Upper lobe of right lung (tissue), 1 donor: ENCODE measurements around the gene VAMP3. TPM values are rescaled to one million over a fixed set of nuclear protein-coding genes. Genes with fewer than 3 reads are reported as not detected.
A peak's percentile ranks its signal among the peaks of the same experiment; 100 is the strongest.

ENCODE experiments used
- ATAC-seq: fragments of 200-7000 bp; cut with Tn5 transposase; one replicate; pipeline ENCODE4 v1.9.1; 2020; ENCODE audit warnings: mild to moderate bottlenecking, moderate library complexity
- DNase-seq: peaks from one replicate; pipeline ENCODE4 v3.0.0-alpha.2; 2020
- H3K27ac ChIP-seq: fragments of 200-600 bp; one replicate; pipeline ENCODE4 v1.8.0; 2022
- H3K27me3 ChIP-seq: fragments of 200-600 bp; one replicate; pipeline ENCODE4 v1.8.0; 2022; ENCODE audit warnings: mild to moderate bottlenecking
- H3K36me3 ChIP-seq: fragments of 200-600 bp; one replicate; pipeline ENCODE4 v1.8.0; 2022
- H3K4me1 ChIP-seq: fragments of 200-600 bp; one replicate; pipeline ENCODE4 v1.8.0; 2022
- H3K4me3 ChIP-seq: fragments of 200-600 bp; one replicate; pipeline ENCODE4 v1.8.0; 2022; ENCODE audit warnings: mild to moderate bottlenecking
- H3K9me3 ChIP-seq: fragments of 200-600 bp; one replicate; pipeline ENCODE4 v1.8.0; 2022
- CTCF ChIP-seq: fragments of 200-600 bp; IDR thresholded peaks from one replicate; pipeline ENCODE4 v1.8.0; 2022; ENCODE audit warnings: antibody characterized with exemption
- intact Hi-C: fragments of 100-400 bp; cut with DNase I; formaldehyde crosslinking; loops from one replicate; pipeline ENCODE4 v1.11.0; 2022
- total RNA-seq: library from RNA; stranded (reverse); fragmentation: NEBNext Ultra II Directional; extraction: Animal tissue kit (Norgen Biotek cat#: 25700); gene quantifications from one replicate; pipeline ENCODE4 v1.2.1, GENCODE V29; 2021
- donor health status: DM: no; HTN: yes; CAD: no; lungs with severe emphysema.

VAMP3 gene
- total RNA-seq, 1 donor from 2014 or later, result 129 TPM

GRCh38 chr1:7745783-7746182, 25.3 kb upstream of the VAMP3 start:
- no peaks in the 10 kb centered on the region for H3K36me3 ChIP-seq
- H3K27me3 ChIP-seq, result no peaks in the 10 kb centered on the region
- peak; percentile 87 for ATAC-seq
- TF ChIP-seq CTCF, result no peak
- H3K4me1 ChIP-seq, result no peaks in the 10 kb centered on the region
- no peaks in the 10 kb centered on the region for H3K9me3 ChIP-seq
- H3K4me3 ChIP-seq, result no peak overlapping the region
- intact Hi-C loops, result no loop called here
- H3K27ac ChIP-seq, result peak overlapping the region; percentile 33
- DNase-seq, result no peak

DNA sequence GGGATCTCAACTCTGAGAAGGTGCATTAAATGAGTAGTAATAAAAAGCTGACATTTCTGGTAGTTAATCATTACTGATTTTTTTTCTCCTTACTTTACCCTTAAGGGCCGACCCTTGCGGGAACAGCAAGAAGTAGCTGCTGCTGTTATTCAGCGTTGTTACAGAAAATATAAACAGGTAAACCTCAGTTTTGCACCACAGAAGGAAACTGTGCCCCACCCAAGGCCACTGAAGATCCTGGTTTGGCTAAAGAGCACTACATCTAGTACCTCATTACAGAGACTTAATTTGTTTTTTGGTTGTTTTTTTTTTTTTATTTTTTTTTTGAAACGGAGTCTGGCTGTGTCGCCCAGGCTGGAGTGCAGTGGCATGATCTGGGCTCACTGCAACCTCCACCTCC, 23.5 kb upstream of the VAMP3 start:
- Histone ChIP-seq H3K27ac (no peak overlapping the region), H3K4me1 (peaks cover 5% of the 10 kb centered on the region), H3K27me3 (no peaks in the 10 kb centered on the region), H3K4me3 (no peak overlapping the region), H3K36me3 (no peaks in the 10 kb centered on the region), H3K9me3 (no peaks in the 10 kb centered on the region)
- no peak for TF ChIP-seq CTCF
- ATAC-seq (no peak), DNase-seq (no peak)
- intact Hi-C loops, result no loop called here

DNA sequence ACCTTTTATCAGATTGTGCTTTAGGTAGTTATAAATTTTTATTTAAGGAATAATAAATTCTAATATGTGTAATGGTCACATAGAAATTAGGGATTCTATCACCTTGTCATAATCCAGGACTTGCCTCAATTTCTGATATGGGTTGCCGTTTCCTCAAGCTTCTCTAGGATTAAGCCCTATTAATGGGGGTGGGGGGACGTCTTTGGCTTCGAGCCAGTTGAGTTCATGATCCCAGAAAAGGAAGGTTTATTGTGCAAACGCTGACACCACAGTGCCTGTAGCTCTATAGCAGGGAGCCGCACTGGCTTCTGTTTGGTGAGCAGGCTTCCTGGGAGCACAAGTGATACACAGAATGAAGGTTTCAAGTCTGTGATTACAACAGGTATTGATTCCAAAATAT, 22.0 kb upstream of the VAMP3 start:
- Histone ChIP-seq H3K36me3 (no peaks in the 10 kb centered on the region), H3K27me3 (no peaks in the 10 kb centered on the region), H3K4me1 (peaks cover 16% of the 10 kb centered on the region), H3K27ac (no peak overlapping the region), H3K9me3 (no peaks in the 10 kb centered on the region), H3K4me3 (no peak overlapping the region)
- DNase-seq (no peak), ATAC-seq (no peak)
- intact Hi-C loops, result no loop called here
- no peak for TF ChIP-seq CTCF

DNA sequence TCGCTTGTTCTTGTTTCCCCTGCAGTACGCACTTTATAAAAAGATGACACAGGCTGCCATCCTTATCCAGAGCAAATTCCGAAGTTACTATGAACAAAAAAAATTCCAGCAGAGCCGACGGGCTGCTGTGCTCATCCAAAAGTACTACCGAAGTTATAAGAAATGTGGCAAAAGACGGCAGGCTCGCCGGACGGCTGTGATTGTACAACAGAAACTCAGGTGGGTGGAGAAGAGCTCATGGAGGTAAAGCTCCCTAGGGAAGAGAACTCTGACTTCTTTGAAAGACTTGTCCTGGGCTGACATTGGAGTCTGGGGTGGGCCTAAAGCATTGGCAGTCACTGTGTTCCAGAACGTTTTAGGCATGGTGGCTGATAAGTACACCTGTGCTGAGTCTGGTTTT, 19.9 kb upstream of the VAMP3 start:
- Histone ChIP-seq H3K36me3 (no peaks in the 10 kb centered on the region), H3K27ac (no peak overlapping the region), H3K4me1 (peaks cover 16% of the 10 kb centered on the region), H3K27me3 (no peaks in the 10 kb centered on the region), H3K4me3 (no peak overlapping the region), H3K9me3 (no peaks in the 10 kb centered on the region)
- ATAC-seq (no peak), DNase-seq (no peak)
- intact Hi-C loops, result loop anchor here (5.0 kb wide), 1 partner anchor 84 kb away; no protein-coding TSS in a partner anchor
- no peak for TF ChIP-seq CTCF

DNA sequence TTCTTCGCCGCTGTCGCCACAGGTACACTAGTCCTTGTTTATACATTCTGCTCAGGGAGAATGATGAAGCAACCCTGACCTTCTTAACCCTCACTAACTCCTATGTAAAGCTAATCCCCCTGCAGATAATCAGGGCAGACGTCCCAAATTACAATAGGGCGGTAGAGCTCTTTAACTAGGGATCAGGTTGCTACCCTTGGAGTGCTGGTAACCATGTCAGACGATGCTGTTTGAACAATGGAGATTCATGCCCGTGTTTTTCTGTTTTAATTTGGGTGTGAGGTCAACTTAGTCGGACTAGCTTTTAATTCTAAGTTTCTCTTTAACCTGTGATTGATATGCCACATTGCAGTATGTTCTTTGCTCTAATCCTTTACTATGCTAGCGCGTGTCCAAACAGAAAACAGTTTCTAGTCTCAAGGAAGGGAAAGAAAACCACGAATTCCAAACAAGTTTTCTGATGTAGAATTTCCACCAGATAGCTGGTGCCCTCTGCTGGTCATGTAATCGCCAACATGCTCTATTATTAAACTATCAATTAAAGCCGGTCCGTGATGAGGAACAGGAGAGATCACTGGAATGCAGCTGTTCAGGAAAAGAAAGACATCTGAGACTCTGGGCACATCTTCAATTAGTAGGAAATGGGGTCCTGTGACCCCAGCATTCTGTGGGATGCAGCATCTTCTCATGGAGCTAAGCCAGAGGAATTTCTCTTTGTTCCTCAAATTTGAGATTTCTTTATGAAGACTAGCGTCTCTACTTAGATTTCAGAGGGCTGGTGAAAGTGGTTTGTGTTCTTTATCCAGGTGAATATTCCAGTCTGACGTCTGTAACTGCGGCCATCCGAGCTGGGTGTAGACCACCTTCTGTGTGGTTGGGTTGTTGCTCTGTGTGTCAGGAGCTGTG, 18.3 kb upstream of the VAMP3 start:
- TF ChIP-seq CTCF, result peak; percentile 82
- peaks cover 16% of the 10 kb centered on the region for H3K4me1 ChIP-seq
- intact Hi-C loops, result loop anchor here (5.0 kb wide), 1 partner anchor 85 kb away; no protein-coding TSS in a partner anchor
- no peaks in the 10 kb centered on the region for H3K27me3 ChIP-seq
- H3K9me3 ChIP-seq, result no peaks in the 10 kb centered on the region
- DNase-seq, result no peak
- H3K4me3 ChIP-seq, result peak overlapping the region; percentile 27
- peak overlapping the region; percentile 2 for H3K27ac ChIP-seq
- peak; percentile 88 for ATAC-seq
- no peaks in the 10 kb centered on the region for H3K36me3 ChIP-seq
